ENCODE measurements around the gene DONSON.

DONSON gene

GRCh38 chr21:33618407-33618806 lies 29.9 kb upstream of the DONSON start:
- TF ChIP-seq FOXP2 (optimal IDR thresholded peaks at IDR 0.05; ENCODE audit: borderline replicate concordance, extremely low read depth, extremely low read length, insufficient read depth) = no peak
- no peak for TF ChIP-seq POLR2AphosphoS5 (IDR thresholded peaks at IDR 0.05; ENCODE audit: low read depth, low read length)
- TF ChIP-seq, protein P1, sequence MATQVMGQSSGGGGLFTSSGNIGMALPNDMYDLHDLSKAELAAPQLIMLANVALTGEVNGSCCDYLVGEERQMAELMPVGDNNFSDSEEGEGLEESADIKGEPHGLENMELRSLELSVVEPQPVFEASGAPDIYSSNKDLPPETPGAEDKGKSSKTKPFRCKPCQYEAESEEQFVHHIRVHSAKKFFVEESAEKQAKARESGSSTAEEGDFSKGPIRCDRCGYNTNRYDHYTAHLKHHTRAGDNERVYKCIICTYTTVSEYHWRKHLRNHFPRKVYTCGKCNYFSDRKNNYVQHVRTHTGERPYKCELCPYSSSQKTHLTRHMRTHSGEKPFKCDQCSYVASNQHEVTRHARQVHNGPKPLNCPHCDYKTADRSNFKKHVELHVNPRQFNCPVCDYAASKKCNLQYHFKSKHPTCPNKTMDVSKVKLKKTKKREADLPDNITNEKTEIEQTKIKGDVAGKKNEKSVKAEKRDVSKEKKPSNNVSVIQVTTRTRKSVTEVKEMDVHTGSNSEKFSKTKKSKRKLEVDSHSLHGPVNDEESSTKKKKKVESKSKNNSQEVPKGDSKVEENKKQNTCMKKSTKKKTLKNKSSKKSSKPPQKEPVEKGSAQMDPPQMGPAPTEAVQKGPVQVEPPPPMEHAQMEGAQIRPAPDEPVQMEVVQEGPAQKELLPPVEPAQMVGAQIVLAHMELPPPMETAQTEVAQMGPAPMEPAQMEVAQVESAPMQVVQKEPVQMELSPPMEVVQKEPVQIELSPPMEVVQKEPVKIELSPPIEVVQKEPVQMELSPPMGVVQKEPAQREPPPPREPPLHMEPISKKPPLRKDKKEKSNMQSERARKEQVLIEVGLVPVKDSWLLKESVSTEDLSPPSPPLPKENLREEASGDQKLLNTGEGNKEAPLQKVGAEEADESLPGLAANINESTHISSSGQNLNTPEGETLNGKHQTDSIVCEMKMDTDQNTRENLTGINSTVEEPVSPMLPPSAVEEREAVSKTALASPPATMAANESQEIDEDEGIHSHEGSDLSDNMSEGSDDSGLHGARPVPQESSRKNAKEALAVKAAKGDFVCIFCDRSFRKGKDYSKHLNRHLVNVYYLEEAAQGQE (IDR thresholded peaks at IDR 0.05; ENCODE audit: insufficient read depth in 1 of 2, low read depth in 2 of 2, low read length in 2 of 2) = no peak
- TF ChIP-seq SIN3A (IDR thresholded peaks at IDR 0.05; ENCODE audit: borderline replicate concordance, insufficient read depth, low read length) = no peak
- no peak for TF ChIP-seq TAF1 (IDR thresholded peaks at IDR 0.05; ENCODE audit: borderline replicate concordance, insufficient read depth, low read length)

- TF ChIP-seq, protein P1 (IDR thresholded peaks at IDR 0.05; ENCODE audit: insufficient read depth in 1 of 2, low read depth in 2 of 2, low read length in 2 of 2) = no peak
- TF ChIP-seq SIN3A (IDR thresholded peaks at IDR 0.05; ENCODE audit: borderline replicate concordance, insufficient read depth, low read length) (no peak), FOXP2 (optimal IDR thresholded peaks at IDR 0.05; ENCODE audit: borderline replicate concordance, extremely low read depth, extremely low read length, insufficient read depth) (no peak), TAF1 (IDR thresholded peaks at IDR 0.05; ENCODE audit: borderline replicate concordance, insufficient read depth, low read length) (no peak), POLR2AphosphoS5 (IDR thresholded peaks at IDR 0.05; ENCODE audit: low read depth, low read length) (no peak)
These were observed 22.7 kb upstream of the DONSON start for GRCh38 chr21:33611006-33611744.

GRCh38 chr21:33608559-33608958 lies 20.1 kb upstream of the DONSON start:
- TF ChIP-seq, protein P1 (IDR thresholded peaks at IDR 0.05; ENCODE audit: insufficient read depth in 1 of 2, low read depth in 2 of 2, low read length in 2 of 2) = no peak
- TF ChIP-seq TAF1 (IDR thresholded peaks at IDR 0.05; ENCODE audit: borderline replicate concordance, insufficient read depth, low read length) = no peak

GRCh38 chr21:33598051-33598450 lies 9.6 kb upstream of the DONSON start:
- no peak for TF ChIP-seq POLR2AphosphoS5 (IDR thresholded peaks at IDR 0.05; ENCODE audit: low read depth, low read length)
- TF ChIP-seq FOXP2 (optimal IDR thresholded peaks at IDR 0.05; ENCODE audit: borderline replicate concordance, extremely low read depth, extremely low read length, insufficient read depth) = no peak
- TF ChIP-seq TAF1 (IDR thresholded peaks at IDR 0.05; ENCODE audit: borderline replicate concordance, insufficient read depth, low read length) = no peak
- no peak for TF ChIP-seq SIN3A (IDR thresholded peaks at IDR 0.05; ENCODE audit: borderline replicate concordance, insufficient read depth, low read length)
- TF ChIP-seq, protein P1 (IDR thresholded peaks at IDR 0.05; ENCODE audit: insufficient read depth in 1 of 2, low read depth in 2 of 2, low read length in 2 of 2) = no peak

All from PFSK-1 (cell line).